BLaER1 treated with 17β-estradiol and CSF1 and Interleukin-3, amounts not matched to agents 10 nM and 100 nM (cell line): ENCODE measurements around the gene TPRN.

Experiments used
- H3K27ac ChIP-seq, 11 experiments: shearing (Covaris generic); formaldehyde crosslinking; 2 replicates each; pipeline ENCODE4 v1.8.1; 2022
- H3K27me3 ChIP-seq, 11 experiments: shearing (Covaris generic); formaldehyde crosslinking; 2 replicates each; pipeline ENCODE4 v1.8.1; 2022
- H3K36me3 ChIP-seq, 11 experiments: shearing (Covaris generic); formaldehyde crosslinking; 2 replicates each; pipeline ENCODE4 v1.8.1; 2022
- H3K4me1 ChIP-seq, 10 experiments: shearing (Covaris generic); formaldehyde crosslinking; 2 replicates each; pipeline ENCODE4 v1.8.1; 2022
- H3K4me2 ChIP-seq, 11 experiments: shearing (Covaris generic); formaldehyde crosslinking; 2 replicates each; pipeline ENCODE4 v1.8.1; 2022
- H3K4me3 ChIP-seq, 10 experiments: shearing (Covaris generic); formaldehyde crosslinking; 2 replicates each; pipeline ENCODE4 v1.8.1; 2022
- H3K9ac ChIP-seq, 11 experiments: shearing (Covaris generic); formaldehyde crosslinking; 2 replicates each; pipeline ENCODE4 v1.8.1; 2022
- H3K9me3 ChIP-seq, 11 experiments: shearing (Covaris generic); formaldehyde crosslinking; replicated peaks in 1 of 11; 2 replicates each; pipeline ENCODE4 v1.8.1; 2022
- H4K20me1 ChIP-seq, 11 experiments: shearing (Covaris generic); formaldehyde crosslinking; 2 replicates each; pipeline ENCODE4 v1.8.1; 2022
- Cebpa-rat ChIP-seq, 11 experiments: shearing (Covaris generic); IDR thresholded peaks; 2 replicates each; pipeline ENCODE4 v1.8.1; 2022

Gene TPRN

DNA sequence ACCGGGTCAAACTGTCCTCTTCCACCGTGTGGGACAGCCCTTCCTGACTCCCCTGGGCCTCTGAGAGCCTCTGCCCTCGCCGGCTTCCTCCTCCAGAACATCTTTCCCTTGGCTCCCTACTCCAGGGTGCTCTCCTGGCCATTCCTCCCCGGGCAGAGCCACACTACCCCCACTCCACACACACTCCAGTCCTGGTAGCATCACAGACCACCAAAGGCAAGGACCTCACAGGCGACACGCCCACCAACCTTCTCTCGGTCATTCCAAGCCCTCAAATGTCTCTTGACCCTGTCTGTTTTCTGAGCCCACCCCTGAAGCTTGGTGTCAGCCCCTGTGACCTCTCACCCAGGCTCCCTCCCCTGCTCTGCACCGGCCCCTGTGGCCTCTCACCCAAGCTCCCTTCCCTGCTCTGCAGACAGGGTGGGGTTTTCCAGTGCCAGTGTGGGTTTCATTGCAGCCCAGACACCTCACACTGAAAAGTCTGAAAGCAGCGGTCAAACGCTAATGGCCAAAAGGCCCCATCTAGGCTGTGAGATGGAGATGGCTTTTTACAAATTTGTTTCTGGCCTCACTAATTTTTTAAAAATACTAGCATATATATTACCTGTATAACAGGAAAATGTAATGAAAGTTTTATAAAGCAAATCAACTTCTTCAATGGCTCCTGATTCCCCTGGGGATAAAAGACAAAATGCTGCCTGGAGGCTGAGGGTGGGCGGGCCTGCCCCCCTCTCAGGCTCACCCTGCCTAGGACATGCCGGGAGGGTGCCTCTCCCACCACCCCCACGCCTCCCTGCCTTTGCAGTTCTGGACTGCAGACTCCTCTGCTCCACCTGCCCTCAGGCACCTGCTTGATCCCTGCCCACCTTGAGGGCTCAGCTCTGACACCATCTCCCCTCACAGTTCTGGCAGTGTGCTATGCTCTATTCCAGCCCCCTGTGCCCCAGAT is 41.2 kb downstream of the TPRN start:
- H3K4me3 ChIP-seq: no peak overlapping the region
- 0 out of 22 replicates have a peak overlapping the region, but pooled peaks of 1 of the 11 experiments have one; percentile 21 for H3K27ac ChIP-seq
- H3K36me3 ChIP-seq: peaks cover 0 to 7% (median 0%) of the 10 kb centered on the region in 11 experiments; a peak in 2 of 22 replicates
- no peak for TF ChIP-seq Cebpa-rat (IDR thresholded peaks at IDR 0.05)
- peak overlapping the region in 4 of 11 experiments; percentile 35 to 56 (median 40); a peak in 7 of 22 replicates for H3K9ac ChIP-seq
- peaks cover 6 to 45% (median 34%) of the 10 kb centered on the region in 10 experiments for H3K4me1 ChIP-seq
- H3K4me2 ChIP-seq: peak overlapping the region; percentile 60 to 97 (median 88)
- H4K20me1 ChIP-seq: peaks cover 0 to 38% (median 6%) of the 10 kb centered on the region in 11 experiments; a peak in 8 of 22 replicates
- peaks cover 0 to 17% (median 0%) of the 10 kb centered on the region in 11 experiments; a peak in 4 of 22 replicates for H3K27me3 ChIP-seq
- no peaks in the 10 kb centered on the region for H3K9me3 ChIP-seq

DNA sequence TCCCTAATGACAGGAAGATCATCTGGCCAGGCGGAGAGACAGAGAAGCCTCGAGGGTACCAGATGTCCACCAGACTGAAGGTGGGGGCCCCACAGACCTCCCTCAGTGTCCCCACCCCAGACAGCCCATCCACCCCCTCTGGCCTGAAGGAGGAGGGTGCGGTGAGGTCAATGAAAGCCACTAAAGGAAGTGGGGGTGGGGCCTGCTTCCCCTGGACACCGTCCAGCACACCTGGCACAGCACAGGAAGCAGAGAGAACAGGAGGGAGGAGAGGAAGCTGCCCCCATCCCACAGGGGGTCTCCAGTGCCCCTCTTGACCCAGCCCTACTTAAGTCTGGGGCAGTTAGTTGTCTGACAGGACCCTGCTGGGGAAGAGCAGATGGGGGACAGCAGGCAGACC is 41.9 kb downstream of the TPRN start:
- Histone ChIP-seq H3K9me3 (no peaks in the 10 kb centered on the region), H3K27ac (0 out of 22 replicates have a peak overlapping the region, but pooled peaks of 1 of the 11 experiments have one; percentile 21), H3K4me2 (peak overlapping the region; percentile 60 to 97 (median 88)), H3K27me3 (peaks cover 0 to 17% (median 0%) of the 10 kb centered on the region in 11 experiments; a peak in 4 of 22 replicates), H3K9ac (peak overlapping the region in 5 of 11 experiments; percentile 22 to 56 (median 40); a peak in 7 of 22 replicates), H3K36me3 (0 out of 22 replicates have a peak, but pooled peaks cover 0 to 2% (median 0%) of the 10 kb centered on the region in 11 experiments), H3K4me3 (peak overlapping the region in 1 of 10 experiments; percentile 32; a peak in 1 of 20 replicates), H3K4me1 (peaks cover 6 to 39% (median 31%) of the 10 kb centered on the region in 10 experiments), H4K20me1 (peaks cover 0 to 32% (median 6%) of the 10 kb centered on the region in 11 experiments; a peak in 7 of 22 replicates)
- TF ChIP-seq Cebpa-rat (IDR thresholded peaks at IDR 0.05): no peak

DNA sequence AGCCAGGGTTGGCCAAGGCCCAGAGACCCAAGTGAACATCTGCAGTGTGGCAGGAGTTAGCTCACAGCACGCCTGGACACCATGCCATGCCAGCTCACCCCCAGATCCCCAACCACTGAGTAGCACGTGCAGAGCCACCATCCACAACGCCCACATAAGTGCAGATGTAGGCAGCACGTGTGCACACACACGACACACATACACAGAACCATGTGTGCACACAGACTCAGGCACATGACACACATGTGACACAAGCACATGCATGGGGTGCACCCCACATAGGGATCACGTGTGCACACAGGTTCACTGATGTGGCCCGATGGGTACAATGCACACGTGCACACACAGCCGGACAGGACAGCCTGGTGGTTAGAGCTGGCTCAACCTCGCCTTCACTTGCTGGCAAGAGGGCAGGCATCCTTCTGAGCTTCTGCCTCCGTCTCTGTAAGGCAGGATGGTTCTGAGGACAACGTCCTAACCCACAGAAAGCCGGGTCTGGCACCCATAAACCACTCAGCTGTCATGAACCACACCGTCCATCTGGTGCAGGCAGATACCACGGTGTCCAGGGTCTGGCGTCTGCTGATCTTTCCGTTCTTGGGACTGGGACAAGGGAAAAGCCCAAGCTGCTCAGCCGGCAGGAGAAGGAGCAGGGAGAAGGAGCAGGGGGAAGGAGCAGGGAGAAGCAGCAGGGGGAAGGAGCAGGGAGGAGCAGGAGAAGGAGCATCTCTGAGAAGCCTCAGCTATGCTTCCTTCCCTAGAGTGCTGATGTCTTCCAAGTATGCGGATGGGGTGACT is 42.7 kb downstream of the TPRN start:
- Histone ChIP-seq H4K20me1 (peaks cover 0 to 31% (median 6%) of the 10 kb centered on the region in 11 experiments; a peak in 6 of 22 replicates), H3K27ac (no peak overlapping the region), H3K27me3 (peaks cover 0 to 17% (median 0%) of the 10 kb centered on the region in 11 experiments; a peak in 4 of 22 replicates), H3K9ac (peak overlapping the region in 1 of 11 experiments; percentile 24; a peak in 1 of 22 replicates), H3K4me1 (peaks cover 6 to 39% (median 31%) of the 10 kb centered on the region in 10 experiments), H3K4me2 (peak overlapping the region in 10 of 11 experiments; percentile 70 to 97 (median 90); a peak in 17 of 22 replicates), H3K36me3 (no peaks in the 10 kb centered on the region), H3K4me3 (no peak overlapping the region), H3K9me3 (no peaks in the 10 kb centered on the region)
- TF ChIP-seq Cebpa-rat (IDR thresholded peaks at IDR 0.05): no peak

DNA sequence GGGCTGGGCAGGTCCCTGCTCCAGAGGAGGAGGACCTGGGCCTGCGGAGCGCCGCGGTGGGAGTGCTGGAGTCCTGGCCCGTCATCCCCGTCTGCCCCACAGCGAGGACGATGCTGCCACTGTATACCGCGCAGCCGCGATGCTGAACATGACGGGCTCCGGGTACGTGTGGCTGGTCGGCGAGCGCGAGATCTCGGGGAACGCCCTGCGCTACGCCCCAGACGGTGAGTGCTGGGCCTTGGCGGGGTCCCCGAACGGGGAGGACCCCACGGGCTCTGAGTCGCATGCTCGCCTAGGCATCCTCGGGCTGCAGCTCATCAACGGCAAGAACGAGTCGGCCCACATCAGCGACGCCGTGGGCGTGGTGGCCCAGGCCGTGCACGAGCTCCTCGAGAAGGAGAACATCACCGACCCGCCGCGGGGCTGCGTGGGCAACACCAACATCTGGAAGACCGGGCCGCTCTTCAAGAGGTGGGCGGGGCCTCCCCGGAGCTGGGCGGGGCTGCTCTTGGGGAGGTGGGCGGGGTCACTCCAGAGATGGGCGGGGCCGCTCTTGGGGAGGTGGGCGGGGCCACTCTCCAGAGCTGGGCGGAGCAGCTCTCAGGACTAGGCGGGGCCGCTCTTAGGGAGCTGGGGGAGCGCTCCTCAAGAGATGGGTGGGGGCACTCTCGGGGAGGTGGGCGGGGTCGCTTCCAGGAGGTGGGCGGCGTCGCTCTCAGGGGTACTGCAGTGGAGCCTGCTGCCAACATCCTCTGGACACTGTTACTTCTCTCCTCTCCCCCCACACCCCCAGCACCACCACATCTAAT is 43.8 kb downstream of the TPRN start:
- Histone ChIP-seq H3K4me3 (no peak overlapping the region), H3K4me2 (peak overlapping the region in 7 of 11 experiments; percentile 79 to 97 (median 94); a peak in 12 of 22 replicates), H3K27me3 (peaks cover 0 to 17% (median 0%) of the 10 kb centered on the region in 11 experiments; a peak in 3 of 22 replicates)

DNA sequence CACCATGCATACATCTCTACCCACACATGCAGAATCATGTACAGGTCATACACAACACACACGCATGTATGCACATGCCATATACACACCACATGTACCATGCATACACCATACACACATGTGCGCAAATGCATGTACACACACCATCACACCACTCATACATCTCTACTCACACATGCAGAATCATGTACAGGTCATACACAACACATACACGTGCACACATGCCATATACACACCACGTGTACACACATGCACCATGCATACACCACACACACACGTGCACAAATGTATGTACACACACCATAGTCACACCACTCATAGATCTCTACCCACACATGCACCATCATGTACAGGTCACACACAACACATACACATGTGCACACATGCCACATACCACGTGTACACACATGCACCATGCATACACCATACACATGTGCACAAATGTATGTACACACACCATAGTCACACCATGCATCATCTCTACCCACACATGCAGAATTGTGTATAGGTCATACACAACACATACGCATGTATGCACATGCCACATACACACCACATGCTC is 47.6 kb downstream of the TPRN start:
- H3K4me3 ChIP-seq: no peak overlapping the region
- no peaks in the 10 kb centered on the region for H3K9me3 ChIP-seq
- TF ChIP-seq Cebpa-rat (IDR thresholded peaks at IDR 0.05): no peak
- no peak overlapping the region for H3K9ac ChIP-seq
- no peaks in the 10 kb centered on the region for H3K36me3 ChIP-seq
- peaks cover 0 to 27% (median 2%) of the 10 kb centered on the region in 11 experiments; a peak in 6 of 22 replicates for H4K20me1 ChIP-seq
- H3K27me3 ChIP-seq: no peaks in the 10 kb centered on the region
- H3K4me2 ChIP-seq: no peak overlapping the region
- H3K4me1 ChIP-seq: peaks cover 12 to 38% (median 31%) of the 10 kb centered on the region in 10 experiments; a peak in 19 of 20 replicates
- no peak overlapping the region for H3K27ac ChIP-seq

More for the DNA sequence above, 43.8 kb downstream of the TPRN start:
- Histone ChIP-seq H3K9ac (no peak overlapping the region), H3K27ac (no peak overlapping the region), H3K9me3 (no peaks in the 10 kb centered on the region), H3K36me3 (no peaks in the 10 kb centered on the region), H4K20me1 (peaks cover 0 to 31% (median 6%) of the 10 kb centered on the region in 11 experiments; a peak in 6 of 22 replicates), H3K4me1 (peaks cover 6 to 39% (median 31%) of the 10 kb centered on the region in 10 experiments)
- TF ChIP-seq Cebpa-rat (IDR thresholded peaks at IDR 0.05): no peak

DNA sequence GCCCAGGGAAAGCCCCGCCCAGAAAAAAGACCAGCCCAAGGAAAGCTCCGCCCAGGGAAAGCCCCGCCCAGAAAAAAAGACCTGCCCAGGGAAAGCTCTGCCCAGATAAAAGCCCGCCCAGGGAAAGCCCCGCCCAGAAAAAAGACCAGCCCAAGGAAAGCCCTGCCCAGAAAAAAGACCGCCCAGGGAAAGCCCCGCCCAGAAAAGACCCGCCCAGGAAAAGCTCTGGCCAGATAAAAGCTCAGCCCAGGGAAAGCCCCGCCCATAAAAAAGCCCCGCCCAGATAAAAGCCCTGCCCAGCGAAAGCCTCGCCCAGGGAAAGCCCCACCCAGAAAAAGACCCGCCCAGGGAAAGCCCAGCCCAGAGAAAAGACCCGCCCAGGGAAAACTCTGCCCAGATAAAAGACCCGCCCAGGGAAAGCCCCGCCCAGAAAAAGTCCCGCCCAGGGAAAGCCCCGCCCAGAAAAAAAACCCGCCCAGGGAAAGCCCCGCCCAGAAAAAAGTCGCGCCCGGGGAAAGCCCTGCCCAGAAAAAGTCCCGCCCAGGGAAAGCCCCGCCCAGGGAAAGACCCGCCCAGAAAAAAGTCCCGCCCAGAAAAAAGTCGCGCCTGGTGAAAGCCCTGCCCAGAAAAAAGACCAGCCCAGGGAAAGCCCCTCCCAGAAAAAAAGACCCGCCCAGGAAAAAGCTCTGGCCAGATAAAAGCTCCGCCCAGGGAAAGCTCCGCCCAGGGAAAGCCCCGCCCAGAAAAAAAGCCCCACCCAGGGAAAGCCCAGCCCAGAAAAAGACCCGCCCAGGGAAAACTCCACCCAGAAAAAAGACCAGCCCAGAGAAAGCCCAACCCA is 49.7 kb downstream of the TPRN start:
- H3K9ac ChIP-seq: peak overlapping the region in 1 of 11 experiments; percentile 3; a peak in 1 of 22 replicates
- H4K20me1 ChIP-seq: peaks cover 0 to 19% (median 2%) of the 10 kb centered on the region in 11 experiments; a peak in 6 of 22 replicates
- no peak for TF ChIP-seq Cebpa-rat (IDR thresholded peaks at IDR 0.05)
- no peaks in the 10 kb centered on the region for H3K36me3 ChIP-seq
- H3K4me3 ChIP-seq: peak overlapping the region in 1 of 10 experiments; percentile 19; a peak in 2 of 20 replicates
- H3K4me2 ChIP-seq: peak overlapping the region in 7 of 11 experiments; percentile 12 to 91 (median 37); a peak in 10 of 22 replicates
- peaks cover 12 to 35% (median 30%) of the 10 kb centered on the region in 10 experiments; a peak in 19 of 20 replicates for H3K4me1 ChIP-seq
- H3K27ac ChIP-seq: peak overlapping the region in 5 of 11 experiments; percentile 1 to 64 (median 47); a peak in 6 of 22 replicates
- no peaks in the 10 kb centered on the region for H3K27me3 ChIP-seq
- no peaks in the 10 kb centered on the region for H3K9me3 ChIP-seq
